Measurements from ENCODE around the gene CRNKL1. TPM values are rescaled to one million over a fixed set of nuclear protein-coding genes. Genes with fewer than 3 reads are reported as not detected.
"Not testable (repeated sequence)": the region's sequence is repeated elsewhere in the genome, so short reads cannot be mapped to it uniquely, and the experiment has no call there.

The CRNKL1 gene
- total RNA-seq, 1 donor from 2014 or later, result 18.0 TPM

DNA sequence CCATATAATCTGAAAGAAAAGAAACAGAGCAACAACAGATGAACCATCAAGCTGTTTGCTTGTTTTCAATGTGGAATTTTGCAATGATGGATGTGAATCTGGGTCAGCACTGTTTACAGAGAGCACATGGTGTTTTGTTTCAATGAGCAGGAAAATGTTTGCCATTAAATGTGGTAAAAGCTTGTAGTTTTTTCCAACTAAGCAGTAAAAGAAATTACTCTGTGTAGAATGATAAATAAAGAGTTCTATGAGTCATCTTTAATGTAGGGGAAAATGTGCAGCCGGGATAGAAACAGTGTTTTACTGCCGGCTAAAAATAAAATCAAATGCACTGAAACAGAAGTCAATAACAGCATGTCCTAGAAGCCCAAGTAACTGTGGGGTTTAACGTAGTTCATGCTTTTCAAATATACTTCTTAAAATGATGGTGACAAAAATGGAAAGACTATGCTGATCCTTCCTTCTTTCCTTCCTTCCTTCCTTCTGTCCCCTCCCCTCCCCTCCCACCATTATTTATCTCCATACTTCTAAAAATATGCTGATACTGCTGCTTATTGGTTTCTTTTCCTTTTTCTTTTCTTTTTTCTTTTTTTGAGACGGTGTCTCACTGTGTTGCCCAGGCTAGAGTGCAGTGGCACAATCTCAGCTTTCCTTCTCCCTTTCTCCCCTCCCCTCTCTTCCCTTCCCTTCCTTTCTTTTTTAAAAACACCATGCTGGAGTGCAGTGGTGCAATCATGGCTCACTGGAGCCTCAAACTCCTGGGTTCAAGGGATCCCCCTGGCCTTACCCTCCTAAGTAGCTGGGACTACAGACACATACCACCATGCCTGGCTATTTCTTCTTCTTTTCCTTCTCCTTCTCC, 41.4 kb downstream of the CRNKL1 start:
- DNase-seq (ENCODE audit: extremely low read depth, low read depth, low spot score), result no peak

GRCh38 chr20:20009784-20010253, 42.4 kb downstream of the CRNKL1 start:
- no peak for DNase-seq (ENCODE audit: extremely low read depth, low read depth, low spot score)

DNA sequence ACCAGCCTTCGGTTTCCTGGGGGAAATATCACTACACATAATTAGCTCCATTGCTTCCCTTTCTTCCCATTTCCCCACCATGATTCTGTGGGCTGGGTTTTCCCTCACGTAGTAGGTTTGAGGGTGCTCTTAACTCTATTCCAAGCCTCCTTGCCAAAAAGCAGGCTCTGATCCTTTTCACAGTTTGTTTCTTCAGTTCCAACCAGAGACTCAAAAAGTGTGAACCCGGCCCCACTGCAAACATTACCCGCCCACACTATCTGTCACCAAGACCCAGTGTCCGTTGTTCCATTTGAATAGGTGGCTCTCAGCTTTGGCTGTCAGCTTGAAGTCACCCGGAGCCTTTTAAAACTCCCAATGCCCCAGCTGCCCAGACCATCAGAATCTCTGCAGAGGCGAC, 46.9 kb downstream of the CRNKL1 start:
- no peak for DNase-seq (ENCODE audit: extremely low read depth, low read depth, low spot score)

GRCh38 chr20:20003955-20004322, 48.3 kb downstream of the CRNKL1 start:
- DNase-seq (ENCODE audit: extremely low read depth, low read depth, low spot score), result not testable (repeated sequence)

GRCh38 chr20:20003031-20003954, 49.0 kb downstream of the CRNKL1 start:
- no peak for DNase-seq (ENCODE audit: extremely low read depth, low read depth, low spot score)

DNA sequence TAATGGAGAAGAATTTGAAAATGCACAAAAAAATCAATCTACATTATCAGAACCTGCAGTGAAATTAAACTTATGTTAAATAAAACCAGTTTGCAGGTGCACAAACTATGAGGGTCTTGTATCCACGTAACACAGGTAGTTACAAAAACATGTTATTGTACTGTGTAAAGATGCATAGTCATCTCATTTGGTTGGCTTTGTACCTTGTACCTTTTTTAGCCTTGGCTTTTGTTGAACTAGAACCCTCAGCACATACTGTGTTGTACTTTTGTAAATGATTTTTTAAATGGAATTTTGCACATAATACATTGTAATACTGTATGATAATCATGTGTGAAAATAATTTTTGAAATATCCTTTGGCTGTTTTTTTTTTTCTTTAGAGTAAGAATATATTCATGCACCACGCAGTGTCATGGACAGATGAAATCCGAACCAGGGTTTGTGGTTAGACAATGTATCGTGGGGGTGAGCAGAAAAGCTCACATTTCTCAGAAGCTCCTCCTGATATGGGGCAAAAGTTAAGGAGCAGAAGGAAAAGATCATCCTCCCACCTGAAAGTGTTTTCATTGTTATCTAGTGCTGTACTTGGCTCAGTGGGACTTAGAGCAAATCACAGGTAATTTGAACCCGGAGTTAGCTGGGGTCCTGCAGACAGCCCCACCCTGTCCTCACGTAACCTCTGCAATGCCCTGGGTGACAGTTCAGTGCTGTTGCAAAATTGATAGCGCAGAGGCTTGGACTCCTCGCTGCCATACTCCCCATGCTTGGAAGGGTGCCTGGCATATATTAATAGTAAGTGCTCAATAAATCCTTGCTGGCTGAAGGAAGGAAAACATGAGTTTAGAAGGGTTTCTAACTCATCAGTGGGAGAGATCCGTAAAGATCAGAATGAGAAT, 49.9 kb downstream of the CRNKL1 start:
- no peak for DNase-seq (ENCODE audit: extremely low read depth, low read depth, low spot score)

DNA sequence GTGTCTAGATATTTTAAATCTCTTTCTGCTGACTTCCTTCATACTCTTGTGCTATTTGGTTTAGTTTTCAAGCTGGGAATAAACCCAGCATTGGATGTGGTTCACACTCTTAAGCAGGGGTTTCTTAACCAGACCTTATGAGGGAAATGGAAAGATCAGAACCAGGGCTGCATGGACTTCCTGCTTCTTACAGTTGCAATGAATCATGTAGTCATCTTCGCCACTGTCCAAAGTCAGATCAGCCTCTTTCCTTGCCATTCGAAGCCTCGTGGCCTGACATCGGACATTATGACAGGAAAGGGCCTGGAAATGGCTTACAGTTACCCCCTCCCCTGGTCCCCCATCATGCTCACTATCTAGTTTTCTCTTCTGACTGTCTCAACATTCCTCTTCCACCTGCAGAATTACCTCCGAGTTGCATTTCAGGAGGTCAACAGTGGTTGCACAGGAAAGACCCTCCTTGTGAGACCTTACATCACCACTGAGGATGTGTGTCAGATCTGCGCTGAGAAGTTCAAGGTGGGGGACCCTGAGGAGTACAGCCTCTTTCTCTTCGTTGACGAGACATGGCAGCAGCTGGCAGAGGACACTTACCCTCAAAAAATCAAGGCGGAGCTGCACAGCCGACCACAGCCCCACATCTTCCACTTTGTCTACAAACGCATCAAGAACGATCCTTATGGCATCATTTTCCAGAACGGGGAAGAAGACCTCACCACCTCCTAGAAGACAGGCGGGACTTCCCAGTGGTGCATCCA, 51.9 kb downstream of the CRNKL1 start:
- no peak for DNase-seq (ENCODE audit: extremely low read depth, low read depth, low spot score)

GRCh38 chr20:19998990-19999705, 53.1 kb downstream of the CRNKL1 start:
- DNase-seq (ENCODE audit: extremely low read depth, low read depth, low spot score), result no peak

DNA sequence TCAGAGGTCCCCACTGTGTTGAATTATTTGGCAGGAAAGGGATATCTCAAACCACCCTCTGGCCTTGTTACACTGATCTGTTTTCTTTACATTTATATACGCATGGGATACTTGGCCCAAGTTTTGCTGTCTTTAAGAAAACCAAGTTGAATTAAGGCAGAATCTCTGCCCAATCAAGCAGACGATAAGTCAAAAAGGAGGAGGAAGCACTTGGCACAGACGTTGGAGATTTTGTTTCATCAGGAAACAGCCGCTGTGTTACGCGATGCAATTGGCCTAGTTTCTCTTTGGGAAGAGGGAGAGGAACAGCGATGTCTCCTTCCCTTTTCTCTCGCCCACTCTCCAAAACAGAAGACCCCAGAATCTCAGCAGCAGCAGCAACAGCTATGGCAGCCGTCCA, 55.3 kb downstream of the CRNKL1 start:
- no peak for DNase-seq (ENCODE audit: extremely low read depth, low read depth, low spot score)

DNA sequence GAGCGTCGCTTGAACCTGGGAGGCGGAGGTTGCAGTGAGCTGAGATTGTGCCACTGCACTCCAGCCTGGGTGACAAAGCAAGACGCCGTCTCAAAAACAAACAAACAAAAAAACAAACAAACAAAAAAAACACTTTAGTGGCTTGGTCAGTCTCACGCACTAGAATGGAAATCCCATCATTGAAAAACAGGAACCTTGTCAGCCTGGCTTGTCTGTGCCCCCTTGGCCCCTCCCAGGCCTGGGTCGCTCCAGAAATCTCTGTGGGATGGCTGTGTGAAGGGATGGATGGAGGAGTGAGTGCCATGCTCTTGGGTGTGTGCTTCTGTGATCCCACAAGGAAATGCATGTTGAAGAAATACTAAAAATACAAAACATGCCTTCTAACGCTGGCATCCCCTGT, 56.0 kb downstream of the CRNKL1 start:
- DNase-seq (ENCODE audit: extremely low read depth, low read depth, low spot score), result no peak

DNA sequence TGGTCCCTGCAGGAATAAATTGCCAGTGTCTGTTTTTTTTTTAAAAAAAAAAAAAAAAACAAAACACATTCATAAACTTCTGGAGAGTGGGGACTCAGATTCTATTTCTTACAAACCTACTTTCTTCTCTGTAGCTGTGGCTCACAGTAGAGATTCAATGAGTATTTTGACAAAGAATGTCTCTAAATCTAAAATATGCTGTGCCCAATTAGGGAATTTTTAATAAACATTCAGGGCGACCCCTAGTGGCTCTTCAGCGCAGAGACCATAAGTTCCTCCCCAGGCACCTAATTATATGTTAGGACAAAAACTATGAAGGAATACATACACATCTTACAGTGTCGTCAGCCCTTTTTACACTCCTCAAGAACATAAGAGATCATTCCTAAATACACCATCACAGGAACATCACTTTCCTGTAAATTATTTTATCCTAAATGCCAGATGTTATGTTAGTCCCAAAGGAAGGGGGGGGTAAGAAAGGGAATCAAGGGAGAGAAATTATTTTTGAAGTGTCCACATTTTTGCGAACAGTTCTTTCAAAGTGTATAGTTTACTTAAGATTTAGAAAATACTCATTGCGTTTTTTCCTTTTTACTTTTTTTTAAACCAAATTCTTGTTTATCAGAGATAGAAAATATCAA, 56.9 kb downstream of the CRNKL1 start:
- DNase-seq (ENCODE audit: extremely low read depth, low read depth, low spot score), result no peak

DNA sequence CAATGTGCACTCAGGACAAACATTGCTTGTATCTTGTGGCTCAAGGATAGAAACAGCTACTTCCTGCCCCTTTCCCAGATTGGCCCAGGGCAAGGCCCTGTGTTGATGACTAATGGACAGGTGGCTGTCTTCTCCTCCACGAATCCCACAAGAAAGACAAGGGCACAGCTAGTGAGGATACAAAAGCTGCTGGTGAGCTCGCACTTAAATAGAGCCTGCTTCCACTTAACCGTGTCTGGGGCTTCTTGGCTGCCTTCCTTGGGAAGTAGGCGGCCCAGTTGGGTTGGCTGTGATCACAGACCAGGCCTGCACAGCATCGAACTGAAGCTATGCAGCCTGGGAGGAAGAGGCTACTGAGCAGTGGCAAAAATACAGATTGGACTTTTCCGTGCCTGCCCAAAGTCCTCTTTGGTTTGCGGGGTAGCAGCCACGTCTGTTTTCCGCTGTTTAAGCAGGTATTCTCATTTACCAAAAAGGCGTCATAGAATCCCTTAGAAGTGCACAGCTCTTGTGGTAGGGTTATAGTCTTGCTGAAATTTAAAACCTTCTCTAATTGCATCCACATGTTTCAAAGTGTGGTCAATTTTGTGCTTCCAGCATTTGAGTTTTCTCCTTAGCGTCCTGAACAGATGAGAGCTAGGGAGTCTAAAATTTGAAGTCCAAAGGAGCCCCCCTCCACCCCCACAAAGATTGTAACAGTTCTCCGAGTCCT, 58.2 kb downstream of the CRNKL1 start:
- DNase-seq (ENCODE audit: extremely low read depth, low read depth, low spot score), result no peak

DNA sequence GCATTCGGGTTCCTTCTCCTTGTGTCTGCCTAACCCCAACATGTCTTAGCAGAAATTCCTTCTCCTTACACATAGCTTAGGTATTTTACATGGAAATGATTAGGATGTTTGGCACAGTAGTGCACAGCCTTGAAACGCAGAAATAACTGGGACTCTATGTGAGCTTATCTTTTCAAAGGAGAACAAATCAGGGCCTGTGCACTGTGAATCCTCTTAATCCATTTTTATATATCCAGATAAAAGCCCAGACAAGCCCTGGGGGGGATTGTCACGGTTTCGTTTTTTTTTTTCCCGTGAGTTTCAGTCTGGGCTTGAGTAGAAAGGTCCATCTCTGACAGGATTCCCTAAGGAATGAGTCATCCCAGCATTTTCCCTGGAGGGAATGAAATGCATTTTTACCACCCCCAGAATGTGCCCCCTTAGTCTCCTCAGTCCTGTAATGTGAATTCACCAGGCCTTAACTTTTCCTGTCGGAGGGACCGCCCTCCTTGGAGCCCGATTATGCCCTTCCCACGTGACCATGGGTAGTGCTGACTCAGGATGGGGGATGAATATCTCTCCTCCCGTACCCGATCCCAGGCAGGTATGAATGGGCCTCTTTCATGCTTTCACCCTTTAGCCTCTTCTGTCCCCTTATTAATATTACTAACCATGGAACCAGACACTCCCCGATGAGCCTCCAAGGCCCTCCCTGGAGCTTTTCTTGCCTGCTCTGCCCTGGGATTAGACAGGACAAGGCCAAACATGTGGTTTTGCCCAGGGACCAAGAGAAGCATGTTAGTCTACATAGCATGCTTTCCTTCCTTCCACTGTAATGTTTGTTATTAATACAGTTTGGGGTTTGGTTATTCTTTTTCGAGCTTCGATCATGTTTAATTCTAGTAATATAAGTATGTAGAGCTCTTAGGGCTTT, 59.0 kb downstream of the CRNKL1 start:
- DNase-seq (ENCODE audit: extremely low read depth, low read depth, low spot score), result no peak

DNA sequence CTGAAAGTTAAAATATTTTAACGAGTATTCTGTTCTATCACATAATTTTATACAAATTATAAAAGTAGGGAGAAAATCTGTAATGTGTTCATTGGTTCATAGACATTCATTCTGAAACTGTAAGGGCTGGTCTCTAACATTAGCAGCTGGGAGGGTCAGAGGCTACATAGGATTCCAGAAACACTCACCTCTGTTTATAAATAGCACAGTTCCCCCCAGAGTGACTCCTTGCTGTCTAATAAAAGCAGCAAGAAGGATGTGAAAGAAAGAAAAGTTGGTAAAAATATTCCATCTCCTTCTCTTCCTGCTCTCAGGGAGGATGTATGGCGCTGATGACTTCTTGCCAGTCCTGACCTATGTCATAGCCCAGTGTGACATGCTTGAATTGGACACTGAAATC, 60.4 kb downstream of the CRNKL1 start:
- DNase-seq (ENCODE audit: extremely low read depth, low read depth, low spot score), result no peak

DNA sequence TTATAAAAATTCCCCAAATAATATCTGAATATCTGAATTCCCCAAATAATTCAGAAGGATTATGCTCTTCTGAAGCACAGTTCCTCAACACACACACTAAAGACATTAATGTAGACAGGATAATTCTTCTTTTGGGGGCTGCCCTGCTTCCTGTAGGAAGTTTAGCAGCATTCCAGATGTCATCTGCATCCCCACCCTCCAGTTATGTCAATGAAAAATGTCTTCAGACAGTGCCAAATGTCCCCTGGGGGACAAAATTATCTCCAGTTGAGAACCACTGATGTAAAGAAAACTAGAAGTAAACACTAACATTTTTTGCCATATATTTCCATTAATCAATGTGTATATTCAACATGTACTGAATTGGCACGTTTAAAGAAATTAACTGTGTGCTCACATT, 61.0 kb downstream of the CRNKL1 start:
- DNase-seq (ENCODE audit: extremely low read depth, low read depth, low spot score), result no peak

GRCh38 chr20:19990850-19991249, 61.4 kb downstream of the CRNKL1 start:
- no peak for DNase-seq (ENCODE audit: extremely low read depth, low read depth, low spot score)

DNA sequence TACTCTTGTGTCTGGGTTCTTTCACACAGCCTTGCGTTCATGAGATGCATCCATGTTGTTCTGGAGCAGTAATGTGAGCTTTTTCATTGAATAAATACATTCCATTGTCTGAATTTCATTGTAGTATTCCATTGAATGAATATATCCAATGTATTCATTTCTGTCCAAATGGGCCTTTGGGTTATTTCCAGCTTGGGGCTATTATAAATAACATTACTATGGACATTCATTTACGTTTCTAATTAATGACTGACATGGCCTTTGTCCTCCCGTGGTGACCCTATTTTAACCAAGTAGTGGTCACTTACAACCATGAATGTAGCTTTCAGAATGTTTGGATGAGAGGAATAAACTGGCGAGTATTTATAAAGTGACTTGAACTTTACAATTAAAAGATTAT, 65.2 kb downstream of the CRNKL1 start:
- DNase-seq (ENCODE audit: extremely low read depth, low read depth, low spot score), result no peak

All from glomerular endothelial cell (primary cell).